OCI-LY3 (cell line): ENCODE measurements around the gene CFAP251.

Experiments
- CTCF ChIP-seq: fragments of 200-600, 300-600 bp; sonication (generic); IDR thresholded peaks from 2 replicates; pipeline ENCODE4 v1.5.1; 2014; ENCODE audit warnings: antibody characterized with exemption, low read length, low read depth
- EZH2phosphoT487 ChIP-seq: fragments of 200-600 bp; shearing (Covaris generic); IDR thresholded peaks from 2 replicates; pipeline ENCODE4 v1.6.1; 2018; ENCODE audit warnings: antibody characterized with exemption, mixed run types, low read depth

GRCh38 chr12:121898287-121898686 lies 20.1 kb upstream of the CFAP251 start:
- no peak for TF ChIP-seq CTCF
- no peak for TF ChIP-seq EZH2phosphoT487
